Raji (cell line): ENCODE results near the gene HOXB1.

Source experiments
- POLR2A ChIP-seq: IDR thresholded peaks from 2 replicates; pipeline ENCODE4 v1.6.1; 2011; ENCODE audit warnings: low read depth, low read length, control low read depth; ENCODE audit not compliant: insufficient read depth

HOXB1 gene

GRCh38 chr17:48543854-48544348 is 13.1 kb upstream of the HOXB1 start:
- TF ChIP-seq POLR2A = no peak

- no peak for TF ChIP-seq POLR2A
Measured at GRCh38 chr17:48543107-48543853, 12.5 kb upstream of the HOXB1 start.

GRCh38 chr17:48542698-48543106 is 11.9 kb upstream of the HOXB1 start:
- no peak for TF ChIP-seq POLR2A

- TF ChIP-seq POLR2A = no peak
Measured at GRCh38 chr17:48542114-48542656, 11.4 kb upstream of the HOXB1 start.

- TF ChIP-seq POLR2A = no peak
Measured at GRCh38 chr17:48541577-48542113, 10.8 kb upstream of the HOXB1 start.

GRCh38 chr17:48541036-48541576 is 10.3 kb upstream of the HOXB1 start:
- TF ChIP-seq POLR2A = no peak

GRCh38 chr17:48540213-48540612 is 9.4 kb upstream of the HOXB1 start:
- no peak for TF ChIP-seq POLR2A

- TF ChIP-seq POLR2A = no peak
Measured at GRCh38 chr17:48539177-48539576, 8.4 kb upstream of the HOXB1 start.

GRCh38 chr17:48537316-48537715 is 6.5 kb upstream of the HOXB1 start:
- no peak for TF ChIP-seq POLR2A

- no peak for TF ChIP-seq POLR2A
Measured at GRCh38 chr17:48532261-48532660, 1.4 kb upstream of the HOXB1 start.

- no peak for TF ChIP-seq POLR2A
Measured at GRCh38 chr17:48530208-48530886, 464 bp downstream of the HOXB1 start.

GRCh38 chr17:48529683-48530009 is 1.2 kb downstream of the HOXB1 start:
- TF ChIP-seq POLR2A = no peak

GRCh38 chr17:48528936-48529682 is 1.7 kb downstream of the HOXB1 start:
- no peak for TF ChIP-seq POLR2A

- TF ChIP-seq POLR2A = no peak
Measured at GRCh38 chr17:48528153-48528935, 2.5 kb downstream of the HOXB1 start.

- no peak for TF ChIP-seq POLR2A
Measured at GRCh38 chr17:48527547-48527932, 3.3 kb downstream of the HOXB1 start.
